ENCODE results near the gene PIP.
"Not testable (repeated sequence)": the region's sequence is repeated elsewhere in the genome, so short reads cannot be mapped to it uniquely, and the experiment has no call there.

Gene PIP

GRCh38 chr7:143180771-143181170 is 48.9 kb downstream of the PIP start:
- DNase-seq, result not testable (repeated sequence)

GRCh38 chr7:143181349-143181748 is 49.5 kb downstream of the PIP start:
- no peak for DNase-seq

DNA sequence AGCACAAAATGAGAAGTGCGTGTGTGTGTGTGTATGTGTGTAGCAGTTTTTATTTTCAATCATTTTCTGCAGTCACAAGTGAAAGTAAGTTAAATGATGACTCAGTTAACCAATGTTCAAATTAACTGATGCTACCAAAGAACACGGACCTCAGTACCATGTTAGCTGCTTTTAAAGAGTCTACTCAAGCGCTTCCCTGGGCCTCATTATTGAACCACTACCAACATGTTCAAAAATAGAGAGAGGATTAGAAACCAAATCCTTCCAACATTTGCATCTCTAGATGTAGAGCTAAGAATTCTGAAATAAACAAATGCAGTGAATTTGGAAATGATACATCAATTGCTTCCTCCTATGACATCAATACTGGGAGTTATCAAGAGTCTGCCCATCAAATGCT is 51.1 kb downstream of the PIP start, which contains the start of gene TAS2R39:
TSS of gene TAS2R39 (plus strand) at position 396 of the 400 bp plus-strand sequence. CDS start at position 396, 0 bp downstream.
- no peak for DNase-seq

- no peak for DNase-seq
These were observed 53.7 kb downstream of the PIP start for GRCh38 chr7:143185551-143185950.

DNA sequence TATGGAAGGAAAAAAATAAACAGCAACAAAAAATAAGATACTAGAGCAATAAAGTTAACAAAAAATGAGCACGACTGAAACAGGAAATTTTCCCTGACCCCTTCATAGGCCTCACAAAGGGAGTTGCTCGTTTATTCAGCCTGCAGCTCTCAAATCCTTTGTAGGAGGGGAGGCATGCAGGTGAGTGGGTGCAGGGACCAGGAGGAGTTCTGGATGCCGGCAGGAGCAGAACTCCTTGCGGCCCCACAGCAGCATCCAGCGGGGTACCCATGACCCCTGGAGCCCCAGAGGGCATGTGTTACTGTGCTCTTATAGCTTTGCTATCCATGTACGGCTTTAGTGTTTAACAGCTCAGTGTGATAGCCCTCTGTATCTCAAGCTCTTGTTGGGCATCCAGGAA is 57.1 kb downstream of the PIP start:
- no peak for DNase-seq
